Activated CD8-positive, alpha-beta memory T cell treated with anti-CD3 and anti-CD28 coated beads, Interleukin-2, amount 50 U/mL, for 1 hour (primary cell): Measurements from ENCODE around the gene LTBR.
"Not testable (repeated sequence)": the region's sequence is repeated elsewhere in the genome, so short reads cannot be mapped to it uniquely, and the experiment has no call there.

Experiments used
- DNase-seq: peaks from one replicate; pipeline ENCODE4 v3.0.0-alpha.2; 2020; ENCODE audit errors: extremely low read depth

LTBR gene

DNA sequence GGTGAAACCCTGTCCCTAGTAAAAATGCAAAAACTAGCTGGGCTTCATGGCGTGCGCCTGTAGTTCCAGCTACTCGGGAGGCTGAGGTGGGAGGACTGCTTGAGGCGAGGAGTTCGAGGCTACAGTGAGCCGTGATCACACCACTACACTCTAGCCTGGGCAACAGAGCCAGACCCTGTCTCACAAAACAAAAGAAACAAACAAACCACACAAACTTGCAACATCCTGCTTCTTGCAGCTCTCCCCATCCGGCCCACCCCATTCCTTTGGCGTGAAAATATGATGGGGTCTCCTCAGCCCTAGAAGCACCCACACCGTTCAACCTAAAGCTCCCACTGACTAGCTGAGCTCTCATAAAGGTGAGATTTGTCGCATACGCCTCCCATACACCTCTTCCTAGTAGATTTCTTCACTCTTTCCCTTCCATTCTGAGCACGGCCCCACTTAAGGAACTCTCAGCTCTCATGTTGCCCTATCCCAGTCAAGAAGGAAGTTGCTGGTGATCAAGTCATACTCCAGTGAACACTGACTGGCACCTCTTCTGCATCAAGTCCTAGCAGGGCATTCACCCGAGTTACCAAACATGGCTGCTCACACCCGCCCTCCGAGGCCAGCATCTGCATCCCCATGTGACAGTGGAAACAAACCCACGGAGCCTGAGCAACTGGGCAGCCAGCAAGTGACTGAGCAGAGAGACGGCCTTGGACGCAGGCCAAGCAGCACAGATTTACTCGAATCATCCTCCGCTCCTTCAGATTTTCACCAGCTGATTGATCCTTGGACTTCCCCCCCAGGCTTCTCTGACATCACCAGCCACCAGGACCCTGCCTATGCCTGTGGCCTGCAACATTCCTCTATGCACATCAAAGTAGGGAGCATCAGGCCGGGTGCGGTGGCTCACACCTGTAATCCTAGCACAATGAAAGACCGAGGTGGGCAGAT is 41.9 kb downstream of the LTBR start:
- DNase-seq = no peak

DNA sequence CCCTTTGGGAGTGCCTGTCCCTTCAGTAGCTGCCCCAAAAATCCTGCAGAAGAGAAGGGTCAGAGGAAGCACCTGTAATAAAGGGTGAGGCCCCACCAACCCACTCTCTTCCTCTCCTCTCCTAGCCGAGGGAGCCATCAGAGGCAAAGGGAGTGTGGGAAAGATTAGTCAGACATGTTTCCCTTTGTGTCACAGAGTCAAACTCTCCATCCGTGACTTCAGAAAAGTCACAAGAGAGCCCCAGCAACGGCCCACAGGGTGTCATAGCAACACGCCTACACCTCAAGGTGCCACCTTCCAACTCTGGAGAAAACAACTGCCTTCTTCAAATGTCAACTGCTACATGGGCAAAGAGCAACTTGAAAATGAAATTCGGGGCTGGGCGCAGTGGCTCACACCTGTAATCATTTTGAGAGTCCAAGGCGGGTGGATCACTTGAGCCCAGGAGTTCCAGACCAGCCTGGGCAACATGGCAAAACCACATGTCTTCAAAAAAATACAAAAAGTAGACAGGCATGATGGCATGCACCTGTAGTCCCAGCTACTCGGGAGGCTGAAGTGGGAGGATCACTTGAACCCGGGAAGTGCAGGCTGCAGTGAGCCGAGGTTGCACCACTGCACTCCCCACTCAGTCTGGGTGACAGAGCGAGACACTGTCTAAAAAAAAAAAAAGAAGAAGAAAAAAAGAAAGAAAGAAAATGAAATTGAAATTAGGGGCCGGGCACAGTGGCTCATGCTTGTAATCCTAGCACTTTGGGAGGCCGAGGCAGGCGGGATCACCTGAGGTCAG is 43.1 kb downstream of the LTBR start:
- DNase-seq = peak; percentile 86

DNA sequence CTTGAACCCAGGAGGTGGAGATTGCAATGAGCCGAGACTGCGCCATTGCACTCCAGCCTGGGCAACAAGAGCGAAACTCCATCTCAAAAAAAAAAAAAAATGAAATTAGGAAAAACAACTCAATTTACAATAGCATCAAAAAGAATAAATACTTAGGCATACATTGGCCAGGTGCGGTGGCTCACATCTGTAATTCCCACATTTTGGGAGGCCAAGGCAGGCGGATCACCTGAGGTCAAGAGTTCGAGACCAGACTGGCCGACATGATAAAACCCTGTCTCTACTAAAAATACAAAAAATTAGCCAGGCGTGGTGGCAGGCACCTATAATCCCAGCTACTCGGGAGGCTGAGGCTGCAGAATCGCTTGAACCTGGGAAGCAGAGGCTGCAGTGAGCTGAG is 43.8 kb downstream of the LTBR start:
- not testable (repeated sequence) for DNase-seq

DNA sequence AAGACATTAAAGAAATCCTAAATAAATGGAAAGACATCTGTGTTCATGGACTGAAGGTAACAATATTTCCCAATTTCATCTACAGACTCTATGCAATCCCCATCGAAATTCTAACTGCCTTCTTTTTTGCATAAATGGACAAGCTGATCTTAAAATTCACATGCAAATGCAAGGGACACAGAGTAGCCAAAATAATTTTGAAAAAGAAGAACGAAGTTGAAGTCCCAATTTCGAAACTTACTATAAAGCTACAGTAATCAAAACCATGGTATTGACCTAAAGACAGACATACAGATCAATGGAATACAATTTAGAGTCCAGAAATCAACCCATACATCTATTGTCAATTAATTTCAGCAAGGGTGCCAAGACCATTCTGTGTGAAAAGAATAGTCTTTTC is 44.4 kb downstream of the LTBR start:
- DNase-seq = no peak

DNA sequence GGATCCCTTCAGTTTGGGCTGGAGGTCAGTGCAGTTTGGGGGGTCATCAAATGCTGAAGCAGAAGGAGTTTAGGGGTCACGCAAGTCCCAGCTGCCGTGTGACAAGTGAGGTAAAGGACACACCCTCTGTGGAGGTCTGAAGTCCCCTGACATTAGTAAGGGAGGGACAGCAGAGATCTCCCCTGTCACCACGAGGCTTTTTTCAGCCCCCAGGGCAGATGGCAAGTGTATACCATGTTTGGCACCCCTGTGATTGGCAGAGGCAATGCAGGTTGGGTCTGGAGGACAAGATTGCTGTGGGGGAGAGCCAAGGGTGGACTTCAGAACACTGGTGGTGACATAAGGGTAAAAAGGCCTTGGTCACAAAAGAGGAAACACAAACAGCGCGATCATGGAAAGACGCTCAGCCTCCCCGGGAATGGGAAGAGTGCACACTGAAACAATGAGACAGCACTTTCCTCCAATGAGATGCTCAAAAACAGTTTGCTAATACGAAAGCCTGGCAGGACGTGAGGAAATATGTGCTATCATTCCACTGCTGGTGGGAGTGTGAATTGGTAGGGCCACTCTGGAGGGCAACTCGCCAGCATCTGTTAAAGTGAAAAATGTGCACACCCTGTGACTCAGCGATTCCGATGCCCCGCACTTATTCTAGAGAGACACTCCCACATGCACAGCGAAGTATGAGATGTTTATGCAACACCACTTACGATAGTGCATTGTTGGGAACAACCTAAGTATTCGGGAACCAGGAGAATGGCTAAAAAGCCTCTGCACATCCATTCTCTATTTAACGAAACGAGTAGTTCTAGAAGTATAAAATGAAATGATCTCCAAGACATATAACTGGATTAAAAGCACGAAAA is 46.4 kb downstream of the LTBR start:
- DNase-seq = no peak

DNA sequence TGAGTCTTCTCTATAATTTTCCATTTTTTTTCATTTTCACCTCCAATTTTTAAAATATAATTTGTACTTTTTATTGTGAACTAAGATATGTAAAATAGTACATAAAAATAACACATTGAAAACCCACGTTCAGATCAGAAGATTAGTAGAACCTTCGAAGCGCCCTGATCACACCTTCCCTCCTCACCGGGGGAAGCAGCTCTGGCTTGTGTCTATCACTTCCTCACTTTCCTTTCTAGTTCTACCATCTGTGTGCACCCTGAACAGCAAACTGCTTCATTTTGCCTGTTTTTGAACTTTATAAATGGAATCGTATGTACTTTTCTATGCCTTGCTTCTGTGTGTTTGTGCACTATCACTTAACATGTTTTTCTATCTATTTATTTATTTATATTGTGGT is 49.0 kb downstream of the LTBR start:
- no peak for DNase-seq

DNA sequence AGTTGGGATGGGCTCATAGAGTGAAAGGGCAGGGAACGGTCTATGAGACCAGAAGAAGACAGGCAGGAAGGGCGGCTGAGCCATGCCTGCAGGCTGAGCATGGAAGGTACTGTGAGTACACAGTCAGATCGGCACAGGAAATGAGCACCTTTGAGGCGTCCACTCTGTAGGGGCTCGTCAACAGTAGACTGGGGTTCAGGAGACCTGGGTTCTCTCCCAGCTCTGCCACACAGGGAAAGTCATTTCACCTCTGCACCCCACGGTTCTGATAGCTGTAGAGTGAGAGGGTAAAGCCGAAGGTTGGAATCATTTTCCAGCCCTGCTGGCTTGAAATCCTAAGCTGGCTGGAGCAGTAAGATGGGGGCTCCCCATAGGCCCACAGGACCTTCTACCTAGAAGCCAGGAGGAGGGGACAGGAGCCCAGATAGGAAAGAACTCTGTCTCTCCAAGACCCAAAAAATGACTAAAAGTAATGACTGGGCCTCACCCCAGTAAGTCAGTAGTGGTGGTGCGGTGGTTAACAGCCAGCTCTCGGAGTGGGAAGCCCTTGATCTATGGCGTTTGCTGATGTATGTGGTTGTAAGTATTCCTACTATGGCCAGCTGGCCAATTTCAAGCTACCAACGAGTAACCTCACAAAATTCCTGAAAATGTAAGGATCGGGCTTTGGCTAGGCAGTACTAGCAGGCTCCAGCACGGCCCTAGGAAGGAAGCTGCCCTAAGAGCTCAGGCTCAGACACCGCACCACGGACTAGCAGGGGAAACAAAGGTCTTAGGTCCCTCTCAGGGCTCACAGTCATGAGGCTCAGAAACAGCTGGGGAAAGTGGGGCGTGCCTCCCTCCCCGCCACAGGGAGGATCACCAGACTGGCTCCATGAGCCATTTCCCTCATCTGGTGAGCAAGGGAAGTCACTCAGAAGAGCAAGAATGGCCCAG is 50.5 kb downstream of the LTBR start:
- DNase-seq = no peak

DNA sequence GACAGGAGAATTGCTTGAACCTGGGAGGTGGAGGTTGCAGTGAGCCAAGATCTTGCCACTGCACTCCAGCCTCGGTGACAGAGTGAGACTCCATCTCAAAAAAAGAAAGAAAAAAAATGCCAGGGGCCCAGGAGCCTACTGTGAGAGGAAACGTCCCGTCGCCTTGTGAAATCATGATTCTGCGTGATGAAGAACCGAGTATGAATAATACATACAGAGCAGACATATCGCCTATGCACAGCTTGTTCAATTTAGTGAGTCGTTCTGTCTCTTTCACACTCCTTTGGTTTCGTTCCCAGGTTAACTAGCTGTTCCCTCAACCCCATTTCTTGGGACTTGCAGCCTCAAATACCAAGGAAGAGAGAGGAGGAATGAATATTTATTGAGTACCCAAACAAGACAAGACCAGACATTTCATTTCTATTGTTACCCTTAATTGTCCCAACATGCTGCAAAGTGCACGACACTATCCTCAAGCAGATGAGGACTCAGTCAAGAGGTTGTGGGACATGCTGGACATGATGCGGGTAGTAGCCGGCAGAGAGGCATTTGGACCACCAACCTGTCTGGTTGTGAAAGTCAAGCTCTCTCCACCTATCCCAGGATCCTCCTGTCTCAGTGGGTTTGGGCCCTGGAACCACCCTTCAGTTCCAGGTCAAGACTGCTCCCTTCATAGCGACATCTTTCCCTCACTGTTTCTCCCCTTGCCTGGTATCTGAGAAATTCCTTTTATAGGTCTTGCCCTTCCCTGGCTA is 52.2 kb downstream of the LTBR start:
- no peak for DNase-seq

DNA sequence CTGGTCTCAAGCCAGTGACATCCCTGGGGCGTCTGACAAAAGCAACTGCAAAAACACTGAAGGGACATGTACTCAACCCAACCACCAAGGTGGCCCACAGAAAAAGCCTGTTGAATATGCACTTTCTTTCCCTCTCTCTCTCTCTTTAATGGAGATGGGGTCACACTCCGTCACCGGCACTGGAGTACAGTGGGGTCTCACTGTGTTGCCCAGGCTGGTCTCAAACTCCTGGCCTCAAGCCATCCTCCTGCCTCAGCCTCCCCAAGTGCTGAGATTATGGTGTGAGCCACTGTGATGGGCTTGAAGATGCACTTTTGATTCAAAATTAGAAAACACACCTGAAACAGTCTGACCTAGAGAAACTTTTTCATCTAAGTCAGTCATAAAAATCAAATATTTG is 53.6 kb downstream of the LTBR start:
- no peak for DNase-seq

DNA sequence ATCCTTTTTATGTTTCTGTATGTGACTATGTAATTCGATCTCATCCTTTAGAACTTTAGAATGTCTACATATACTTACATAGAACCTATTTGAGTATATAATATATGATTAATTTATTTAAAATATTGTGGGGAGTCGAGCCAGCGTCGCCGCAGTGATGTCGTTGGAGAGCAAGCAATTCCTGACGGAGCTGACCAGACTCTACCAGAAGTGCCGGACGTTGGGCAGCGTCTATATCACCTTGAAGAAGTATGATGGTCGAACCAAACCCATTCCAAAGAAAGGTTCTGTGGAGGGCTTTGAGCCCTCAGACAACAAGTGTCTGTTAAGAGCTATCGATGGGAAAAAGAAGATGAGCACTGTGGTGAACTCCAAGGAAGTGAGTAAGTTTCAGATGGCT is 54.4 kb downstream of the LTBR start:
- no peak for DNase-seq

DNA sequence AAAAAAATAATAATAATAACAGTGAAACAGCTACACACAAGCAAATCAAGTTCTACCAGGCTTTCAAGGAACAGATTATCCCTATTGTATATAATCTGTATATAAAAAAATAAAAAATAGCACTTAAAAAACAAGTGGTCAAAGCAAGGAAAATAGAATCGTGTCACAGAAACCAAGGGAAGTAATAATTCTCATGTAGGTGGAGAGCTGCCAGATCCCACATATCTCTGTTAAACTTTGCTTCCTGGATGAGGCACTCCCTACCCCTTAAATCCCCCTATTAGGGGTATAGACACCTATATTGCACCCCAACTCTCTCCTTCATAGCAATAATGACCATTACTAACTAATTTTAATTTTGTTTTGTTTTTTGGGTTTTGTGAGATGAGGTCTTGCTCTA is 56.4 kb downstream of the LTBR start:
- no peak for DNase-seq
